ENCODE results near the gene SMIM45.

Gene SMIM45

GRCh38 chr22:41989246-41989645, 37.3 kb downstream of the SMIM45 start:
- 72% methylated on average over 4 of the region's 4 CpGs for WGBS

GRCh38 chr22:41991111-41991510, 39.2 kb downstream of the SMIM45 start:
- Histone ChIP-seq H3K27ac (ENCODE audit: low read depth in 1 of 2, low read length in 1 of 2) (no peak overlapping the region), H3K27me3 (ENCODE audit: control insufficient read depth in 2 of 2, insufficient read depth in 1 of 2, low read length in 1 of 2) (peaks cover 0 to 8% of the 10 kb centered on the region in 2 donors), H3K36me3 (ENCODE audit: control insufficient read depth in 2 of 2, insufficient read depth in 2 of 2, low read length in 1 of 2) (no peaks in the 10 kb centered on the region), H3K4me3 (ENCODE audit: low read length in 2 of 2) (no peak overlapping the region), H3K4me1 (ENCODE audit: control insufficient read depth in 2 of 2, insufficient read depth in 2 of 2, low read length in 2 of 2) (no peaks in the 10 kb centered on the region), H3K9me3 (ENCODE audit: control insufficient read depth in 2 of 2, insufficient read depth in 1 of 2, low read length in 1 of 2) (no peaks in the 10 kb centered on the region)
- 97% methylated on average over 7 of the region's 7 CpGs for WGBS
- DNase-seq (ENCODE audit: low read depth in 6 of 9, low spot score in 9 of 9): no peak

More at GRCh38 chr22:41989246-41989645, 37.3 kb downstream of the SMIM45 start:
- Histone ChIP-seq H3K27me3 (ENCODE audit: control insufficient read depth in 2 of 2, insufficient read depth in 1 of 2, low read length in 1 of 2) (peaks cover 0 to 2% of the 10 kb centered on the region in 2 donors), H3K4me1 (ENCODE audit: control insufficient read depth in 2 of 2, insufficient read depth in 2 of 2, low read length in 2 of 2) (no peaks in the 10 kb centered on the region), H3K27ac (ENCODE audit: low read depth in 1 of 2, low read length in 1 of 2) (no peak overlapping the region), H3K9me3 (ENCODE audit: control insufficient read depth in 2 of 2, insufficient read depth in 1 of 2, low read length in 1 of 2) (no peaks in the 10 kb centered on the region), H3K36me3 (ENCODE audit: control insufficient read depth in 2 of 2, insufficient read depth in 2 of 2, low read length in 1 of 2) (no peaks in the 10 kb centered on the region), H3K4me3 (ENCODE audit: low read length in 2 of 2) (no peak overlapping the region)
- no peak for DNase-seq (ENCODE audit: low read depth in 6 of 9, low spot score in 9 of 9)

- no peak for DNase-seq (ENCODE audit: low read depth in 6 of 9, low spot score in 9 of 9)
- Histone ChIP-seq H3K4me1 (ENCODE audit: control insufficient read depth in 2 of 2, insufficient read depth in 2 of 2, low read length in 2 of 2) (no peaks in the 10 kb centered on the region), H3K27me3 (ENCODE audit: control insufficient read depth in 2 of 2, insufficient read depth in 1 of 2, low read length in 1 of 2) (peaks cover 0 to 16% of the 10 kb centered on the region in 2 donors), H3K27ac (ENCODE audit: low read depth in 1 of 2, low read length in 1 of 2) (no peak overlapping the region), H3K9me3 (ENCODE audit: control insufficient read depth in 2 of 2, insufficient read depth in 1 of 2, low read length in 1 of 2) (no peaks in the 10 kb centered on the region), H3K4me3 (ENCODE audit: low read length in 2 of 2) (no peak overlapping the region), H3K36me3 (ENCODE audit: control insufficient read depth in 2 of 2, insufficient read depth in 2 of 2, low read length in 1 of 2) (no peaks in the 10 kb centered on the region)
- 96% methylated on average over 5 of the region's 5 CpGs for WGBS
Observed at GRCh38 chr22:41992496-41992895, 40.5 kb downstream of the SMIM45 start.

GRCh38 chr22:41995211-41995610, 43.3 kb downstream of the SMIM45 start:
- Histone ChIP-seq H3K4me3 (ENCODE audit: low read length in 2 of 2) (no peak overlapping the region), H3K9me3 (ENCODE audit: control insufficient read depth in 2 of 2, insufficient read depth in 1 of 2, low read length in 1 of 2) (peaks cover 0 to 8% of the 10 kb centered on the region in 2 donors), H3K27ac (ENCODE audit: low read depth in 1 of 2, low read length in 1 of 2) (no peak overlapping the region), H3K36me3 (ENCODE audit: control insufficient read depth in 2 of 2, insufficient read depth in 2 of 2, low read length in 1 of 2) (no peaks in the 10 kb centered on the region), H3K27me3 (ENCODE audit: control insufficient read depth in 2 of 2, insufficient read depth in 1 of 2, low read length in 1 of 2) (peaks cover 0 to 25% of the 10 kb centered on the region in 2 donors), H3K4me1 (ENCODE audit: control insufficient read depth in 2 of 2, insufficient read depth in 2 of 2, low read length in 2 of 2) (peaks cover 12 to 15% of the 10 kb centered on the region in 2 donors)
- whole genome bisulfite sequencing: 91% methylated on average over 3 of the region's 3 CpGs
- no peak for DNase-seq (ENCODE audit: low read depth in 6 of 9, low spot score in 9 of 9)

GRCh38 chr22:41996826-41997225, 44.9 kb downstream of the SMIM45 start:
- Histone ChIP-seq H3K4me3 (ENCODE audit: low read length in 2 of 2) (no peak overlapping the region), H3K36me3 (ENCODE audit: control insufficient read depth in 2 of 2, insufficient read depth in 2 of 2, low read length in 1 of 2) (no peaks in the 10 kb centered on the region), H3K27me3 (ENCODE audit: control insufficient read depth in 2 of 2, insufficient read depth in 1 of 2, low read length in 1 of 2) (peaks cover 0 to 23% of the 10 kb centered on the region in 2 donors), H3K4me1 (ENCODE audit: control insufficient read depth in 2 of 2, insufficient read depth in 2 of 2, low read length in 2 of 2) (peaks cover 12 to 15% of the 10 kb centered on the region in 2 donors), H3K27ac (ENCODE audit: low read depth in 1 of 2, low read length in 1 of 2) (no peak overlapping the region), H3K9me3 (ENCODE audit: control insufficient read depth in 2 of 2, insufficient read depth in 1 of 2, low read length in 1 of 2) (peaks cover 0 to 8% of the 10 kb centered on the region in 2 donors)
- no peak for DNase-seq (ENCODE audit: low read depth in 6 of 9, low spot score in 9 of 9)
- 98% methylated on average over 5 of the region's 5 CpGs for WGBS

- Histone ChIP-seq H3K36me3 (ENCODE audit: control insufficient read depth in 2 of 2, insufficient read depth in 2 of 2, low read length in 1 of 2) (no peaks in the 10 kb centered on the region), H3K4me1 (ENCODE audit: control insufficient read depth in 2 of 2, insufficient read depth in 2 of 2, low read length in 2 of 2) (peaks cover 12 to 15% of the 10 kb centered on the region in 2 donors), H3K27me3 (ENCODE audit: control insufficient read depth in 2 of 2, insufficient read depth in 1 of 2, low read length in 1 of 2) (peaks cover 0 to 23% of the 10 kb centered on the region in 2 donors), H3K4me3 (ENCODE audit: low read length in 2 of 2) (peak within 1 kb of the TSS; percentile 52 to 60), H3K9me3 (ENCODE audit: control insufficient read depth in 2 of 2, insufficient read depth in 1 of 2, low read length in 1 of 2) (peaks cover 0 to 8% of the 10 kb centered on the region in 2 donors), H3K27ac (ENCODE audit: low read depth in 1 of 2, low read length in 1 of 2) (peak within 1 kb of the TSS in 1 of 2 donors; percentile 32)
- DNase-seq (ENCODE audit: low read depth in 6 of 9, low spot score in 9 of 9): peak; percentile 34 to 86 (median 70)
- 31% methylated on average over 71 of the region's 71 CpGs for WGBS
Observed at GRCh38 chr22:41998361-41999261, 46.7 kb downstream of the SMIM45 start, which contains the start of gene WBP2NL. WBP2NL (plus strand) TSS chr22:41998788; CDS start chr22:41998819, 31 bp downstream.

- peaks cover 0 to 17% of the 10 kb centered on the region in 2 donors for H3K27me3 ChIP-seq (ENCODE audit: control insufficient read depth in 2 of 2, insufficient read depth in 1 of 2, low read length in 1 of 2)
- H3K27ac ChIP-seq (ENCODE audit: low read depth in 1 of 2, low read length in 1 of 2): no peak overlapping the region
- peaks cover 0 to 11% of the 10 kb centered on the region in 2 donors for H3K9me3 ChIP-seq (ENCODE audit: control insufficient read depth in 2 of 2, insufficient read depth in 1 of 2, low read length in 1 of 2)
- no peak for DNase-seq (ENCODE audit: low read depth in 6 of 9, low spot score in 9 of 9)
- no peak overlapping the region for H3K4me3 ChIP-seq (ENCODE audit: low read length in 2 of 2)
- H3K4me1 ChIP-seq (ENCODE audit: control insufficient read depth in 2 of 2, insufficient read depth in 2 of 2, low read length in 2 of 2): peaks cover 12 to 15% of the 10 kb centered on the region in 2 donors
- H3K36me3 ChIP-seq (ENCODE audit: control insufficient read depth in 2 of 2, insufficient read depth in 2 of 2, low read length in 1 of 2): no peaks in the 10 kb centered on the region
- WGBS: 98% methylated on average over 8 of the region's 8 CpGs
Observed at GRCh38 chr22:42000466-42000865, 48.5 kb downstream of the SMIM45 start.

- peaks cover 12 to 15% of the 10 kb centered on the region in 2 donors for H3K4me1 ChIP-seq (ENCODE audit: control insufficient read depth in 2 of 2, insufficient read depth in 2 of 2, low read length in 2 of 2)
- no peak for DNase-seq (ENCODE audit: low read depth in 6 of 9, low spot score in 9 of 9)
- no peak overlapping the region for H3K4me3 ChIP-seq (ENCODE audit: low read length in 2 of 2)
- H3K27me3 ChIP-seq (ENCODE audit: control insufficient read depth in 2 of 2, insufficient read depth in 1 of 2, low read length in 1 of 2): peaks cover 0 to 17% of the 10 kb centered on the region in 2 donors
- WGBS: 95% methylated on average over 8 of the region's 8 CpGs
- peaks cover 0 to 11% of the 10 kb centered on the region in 2 donors for H3K9me3 ChIP-seq (ENCODE audit: control insufficient read depth in 2 of 2, insufficient read depth in 1 of 2, low read length in 1 of 2)
- no peak overlapping the region for H3K27ac ChIP-seq (ENCODE audit: low read depth in 1 of 2, low read length in 1 of 2)
- no peaks in the 10 kb centered on the region for H3K36me3 ChIP-seq (ENCODE audit: control insufficient read depth in 2 of 2, insufficient read depth in 2 of 2, low read length in 1 of 2)
Observed at GRCh38 chr22:42001121-42001520, 49.2 kb downstream of the SMIM45 start.

GRCh38 chr22:42001706-42002105, 49.8 kb downstream of the SMIM45 start:
- no peak overlapping the region for H3K4me3 ChIP-seq (ENCODE audit: low read length in 2 of 2)
- H3K27me3 ChIP-seq (ENCODE audit: control insufficient read depth in 2 of 2, insufficient read depth in 1 of 2, low read length in 1 of 2): peaks cover 0 to 13% of the 10 kb centered on the region in 2 donors
- DNase-seq (ENCODE audit: low read depth in 6 of 9, low spot score in 9 of 9): no peak
- 96% methylated on average over 12 of the region's 12 CpGs for WGBS
- no peaks in the 10 kb centered on the region for H3K36me3 ChIP-seq (ENCODE audit: control insufficient read depth in 2 of 2, insufficient read depth in 2 of 2, low read length in 1 of 2)
- H3K27ac ChIP-seq (ENCODE audit: low read depth in 1 of 2, low read length in 1 of 2): no peak overlapping the region
- peaks cover 0 to 11% of the 10 kb centered on the region in 2 donors for H3K9me3 ChIP-seq (ENCODE audit: control insufficient read depth in 2 of 2, insufficient read depth in 1 of 2, low read length in 1 of 2)
- peaks cover 12 to 15% of the 10 kb centered on the region in 2 donors for H3K4me1 ChIP-seq (ENCODE audit: control insufficient read depth in 2 of 2, insufficient read depth in 2 of 2, low read length in 2 of 2)

Data from thymus (tissue), 11 donors.